ENCODE measurements around the gene STK33. TPM values are rescaled to one million over a fixed set of nuclear protein-coding genes. Genes with fewer than 3 reads are reported as not detected.
A peak's percentile ranks its signal among the peaks of the same experiment; 100 is the strongest.

STK33 gene
- total RNA-seq, 1 donor from 2014 or later, result 11.5 TPM

- DNase-seq (ENCODE audit: extremely low spot score in 2 of 2), result no peak
- Histone ChIP-seq H3K27me3 (no peaks in the 10 kb centered on the region), H3K4me3 (no peak overlapping the region), H3K36me3 (peaks cover 0 to 9% of the 10 kb centered on the region in 2 donors), H3K27ac (no peak overlapping the region), H3K9me3 (no peaks in the 10 kb centered on the region), H3K4me1 (no peaks in the 10 kb centered on the region)
- intact Hi-C loops (cut with DNase I), result no loop called here
- TF ChIP-seq CTCF (IDR thresholded peaks at IDR 0.05) (no peak), POLR2AphosphoS5 (IDR thresholded peaks at IDR 0.05; ENCODE audit: insufficient read depth in 1 of 2, low read depth in 1 of 2) (no peak), POLR2A (IDR thresholded peaks at IDR 0.05) (no peak)
These were observed 37.5 kb upstream of the STK33 start for GRCh38 chr11:8631395-8632118.

GRCh38 chr11:8624698-8625097 is 30.7 kb upstream of the STK33 start:
- no peak overlapping the region for H3K27ac ChIP-seq
- no peaks in the 10 kb centered on the region for H3K27me3 ChIP-seq
- H3K4me1 ChIP-seq, result no peaks in the 10 kb centered on the region
- intact Hi-C loops (cut with DNase I), result no loop called here
- H3K9me3 ChIP-seq, result no peaks in the 10 kb centered on the region
- no peak for TF ChIP-seq POLR2AphosphoS5 (IDR thresholded peaks at IDR 0.05; ENCODE audit: insufficient read depth in 1 of 2, low read depth in 1 of 2)
- no peak for TF ChIP-seq POLR2A (IDR thresholded peaks at IDR 0.05)
- no peak for TF ChIP-seq CTCF (IDR thresholded peaks at IDR 0.05)
- DNase-seq (ENCODE audit: extremely low spot score in 2 of 2), result no peak
- no peak overlapping the region for H3K4me3 ChIP-seq
- peaks cover 0 to 7% of the 10 kb centered on the region in 2 donors for H3K36me3 ChIP-seq

- Histone ChIP-seq H3K36me3 (peaks cover 0 to 22% of the 10 kb centered on the region in 2 donors), H3K4me1 (no peaks in the 10 kb centered on the region), H3K27ac (no peak overlapping the region), H3K4me3 (no peak overlapping the region), H3K9me3 (no peaks in the 10 kb centered on the region), H3K27me3 (no peaks in the 10 kb centered on the region)
- intact Hi-C loops (cut with DNase I), result no loop called here
- TF ChIP-seq POLR2AphosphoS5 (IDR thresholded peaks at IDR 0.05; ENCODE audit: insufficient read depth in 1 of 2, low read depth in 1 of 2) (no peak), POLR2A (IDR thresholded peaks at IDR 0.05) (no peak), CTCF (IDR thresholded peaks at IDR 0.05) (no peak)
- no peak for DNase-seq (ENCODE audit: extremely low spot score in 2 of 2)
These were observed 27.1 kb upstream of the STK33 start for GRCh38 chr11:8621147-8621546.

- no peaks in the 10 kb centered on the region for H3K27me3 ChIP-seq
- no peak for TF ChIP-seq POLR2A (IDR thresholded peaks at IDR 0.05)
- TF ChIP-seq POLR2AphosphoS5 (IDR thresholded peaks at IDR 0.05; ENCODE audit: insufficient read depth in 1 of 2, low read depth in 1 of 2), result no peak
- no peak for TF ChIP-seq CTCF (IDR thresholded peaks at IDR 0.05)
- H3K36me3 ChIP-seq, result peaks cover 0 to 18% of the 10 kb centered on the region in 2 donors
- H3K4me1 ChIP-seq, result peaks cover 6% of the 10 kb centered on the region
- H3K9me3 ChIP-seq, result no peaks in the 10 kb centered on the region
- no peak overlapping the region for H3K4me3 ChIP-seq
- intact Hi-C loops (cut with DNase I), result no loop called here
- H3K27ac ChIP-seq, result no peak overlapping the region
- no peak for DNase-seq (ENCODE audit: extremely low spot score in 2 of 2)
These were observed 23.0 kb upstream of the STK33 start for GRCh38 chr11:8617063-8617462.

GRCh38 chr11:8615291-8616032 is 21.4 kb upstream of the STK33 start:
- Histone ChIP-seq H3K4me3 (no peak overlapping the region), H3K9me3 (no peaks in the 10 kb centered on the region), H3K27me3 (no peaks in the 10 kb centered on the region), H3K4me1 (peaks cover 6% of the 10 kb centered on the region), H3K27ac (no peak overlapping the region), H3K36me3 (peaks cover 0 to 16% of the 10 kb centered on the region in 2 donors)
- TF ChIP-seq POLR2AphosphoS5 (IDR thresholded peaks at IDR 0.05; ENCODE audit: insufficient read depth in 1 of 2, low read depth in 1 of 2), result no peak
- no peak for TF ChIP-seq CTCF (IDR thresholded peaks at IDR 0.05)
- TF ChIP-seq POLR2A (IDR thresholded peaks at IDR 0.05), result no peak
- intact Hi-C loops (cut with DNase I), result no loop called here
- peak; percentile 37 to 54 for DNase-seq (ENCODE audit: extremely low spot score in 2 of 2)

All from vagina (tissue), 2 donors.